RWPE2 (cell line): ENCODE measurements around the gene UQCRFS1.

Experiments
- ATAC-seq: fragments of 200-7000 bp; cut with Tn5 transposase; 3 replicates; pipeline ENCODE4 v1.9.1; 2021; ENCODE audit warnings: low read depth
- DNase-seq: peaks from one replicate; pipeline ENCODE4 v3.0.0-alpha.2; 2020; ENCODE audit warnings: low spot score
- H3K27ac ChIP-seq: fragments of 450-650 bp; 2 replicates; pipeline ENCODE4 v1.5.1; 2017; ENCODE audit warnings: mild to moderate bottlenecking; ENCODE audit not compliant: poor library complexity, severe bottlenecking
- H3K27me3 ChIP-seq: fragments of 250-450 bp; sonication (Bioruptor Pico); 2 replicates; pipeline ENCODE4 v1.5.1; 2021; ENCODE audit warnings: mild to moderate bottlenecking, moderate library complexity; ENCODE audit not compliant: insufficient read depth, poor library complexity, severe bottlenecking
- H3K36me3 ChIP-seq: fragments of 250-450 bp; sonication (Bioruptor Pico); 2 replicates; pipeline ENCODE4 v1.5.1; 2020; ENCODE audit warnings: low read depth, mild to moderate bottlenecking, moderate library complexity
- H3K4me1 ChIP-seq: fragments of 250-450 bp; sonication (Bioruptor Pico); 2 replicates; pipeline ENCODE4 v1.5.1; 2021; ENCODE audit warnings: mild to moderate bottlenecking, moderate library complexity; ENCODE audit not compliant: insufficient read depth, poor library complexity, severe bottlenecking
- H3K4me3 ChIP-seq: fragments of 250-450 bp; sonication (Bioruptor Pico); 2 replicates; pipeline ENCODE4 v1.5.1; 2021; ENCODE audit warnings: mild to moderate bottlenecking, moderate library complexity; ENCODE audit not compliant: severe bottlenecking
- H3K9me3 ChIP-seq: fragments of 250-450 bp; sonication (Bioruptor Pico); 2 replicates; pipeline ENCODE4 v1.5.1; 2021; ENCODE audit warnings: mild to moderate bottlenecking, moderate library complexity; ENCODE audit not compliant: severe bottlenecking
- CTCF ChIP-seq: fragments of 450-650 bp; IDR thresholded peaks from one replicate; pipeline ENCODE4 v1.5.1; 2017; ENCODE audit warnings: mild to moderate bottlenecking, moderate library complexity; ENCODE audit not compliant: poor library complexity, severe bottlenecking

Gene UQCRFS1

DNA sequence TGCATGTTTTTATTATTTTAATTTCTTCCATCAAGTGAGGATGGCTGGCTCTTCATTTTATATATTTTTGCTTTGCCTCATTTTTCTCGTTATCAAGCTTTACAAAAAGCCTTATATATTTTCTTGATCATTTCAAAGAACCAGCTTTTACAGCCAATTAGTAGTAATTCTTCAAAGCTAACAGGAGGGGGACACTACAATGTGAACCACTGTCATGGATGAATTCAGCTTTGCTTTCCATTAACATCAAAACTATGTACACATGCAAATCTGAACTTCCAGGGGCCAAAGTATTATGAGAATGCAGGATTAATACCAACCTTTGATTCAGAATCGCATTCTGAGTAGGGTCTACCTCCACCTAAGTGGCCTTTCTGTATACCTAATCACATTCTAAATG lies 11.1 kb downstream of the UQCRFS1 start:
- DNase-seq (no peak), ATAC-seq (no peak)
- H3K4me1 ChIP-seq, result no peaks in the 10 kb centered on the region
- no peaks in the 10 kb centered on the region for H3K27me3 ChIP-seq
- H3K27ac ChIP-seq, result no peak overlapping the region
- no peaks in the 10 kb centered on the region for H3K9me3 ChIP-seq
- no peak overlapping the region for H3K4me3 ChIP-seq
- TF ChIP-seq CTCF, result no peak
- peaks cover 8% of the 10 kb centered on the region for H3K36me3 ChIP-seq

DNA sequence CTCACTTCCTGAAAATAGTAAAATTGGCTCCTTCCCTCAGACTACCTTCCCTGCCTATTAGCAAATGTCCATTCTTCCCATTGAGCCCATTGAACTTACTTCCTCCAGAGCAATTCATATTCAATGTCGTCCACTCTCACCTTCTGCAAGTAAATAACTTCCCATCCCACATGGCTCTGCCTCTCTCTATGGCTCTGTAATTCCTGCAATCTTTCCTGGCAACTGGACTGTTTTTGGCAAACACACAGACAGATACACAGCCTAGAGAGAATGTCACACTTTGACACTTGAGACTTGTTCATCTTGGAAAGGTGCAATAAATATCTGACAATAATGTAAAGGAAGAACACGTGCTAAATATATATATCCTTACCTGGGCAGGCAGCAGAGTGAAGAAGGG lies 18.3 kb downstream of the UQCRFS1 start:
- no peak for DNase-seq
- no peak for ATAC-seq
- TF ChIP-seq CTCF, result no peak
- H3K27me3 ChIP-seq, result no peaks in the 10 kb centered on the region
- no peaks in the 10 kb centered on the region for H3K36me3 ChIP-seq
- H3K27ac ChIP-seq, result no peak overlapping the region
- no peak overlapping the region for H3K4me3 ChIP-seq
- no peaks in the 10 kb centered on the region for H3K9me3 ChIP-seq
- no peaks in the 10 kb centered on the region for H3K4me1 ChIP-seq

DNA sequence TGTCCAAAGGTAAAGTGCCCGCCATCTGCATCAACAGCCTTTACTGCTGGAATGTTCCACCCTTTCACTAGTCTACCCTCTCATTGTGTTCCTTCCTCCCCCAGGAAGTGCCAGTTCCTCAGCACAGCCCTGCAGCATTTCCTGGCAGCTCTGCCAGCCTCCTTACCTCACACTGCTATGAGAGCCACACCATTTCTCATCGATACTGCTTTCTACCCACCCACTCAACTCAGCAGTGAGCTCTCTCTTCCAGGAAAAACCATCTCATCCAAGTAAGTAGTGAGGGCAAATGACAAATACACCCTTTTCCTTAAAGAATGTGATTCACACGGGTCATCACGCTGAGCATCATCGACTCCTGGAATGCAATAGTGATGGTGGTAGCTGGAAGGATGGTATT lies 19.8 kb downstream of the UQCRFS1 start:
- ATAC-seq (no peak), DNase-seq (no peak)
- Histone ChIP-seq H3K36me3 (no peaks in the 10 kb centered on the region), H3K4me3 (no peak overlapping the region), H3K4me1 (no peaks in the 10 kb centered on the region), H3K9me3 (no peaks in the 10 kb centered on the region), H3K27ac (no peak overlapping the region), H3K27me3 (no peaks in the 10 kb centered on the region)
- no peak for TF ChIP-seq CTCF

DNA sequence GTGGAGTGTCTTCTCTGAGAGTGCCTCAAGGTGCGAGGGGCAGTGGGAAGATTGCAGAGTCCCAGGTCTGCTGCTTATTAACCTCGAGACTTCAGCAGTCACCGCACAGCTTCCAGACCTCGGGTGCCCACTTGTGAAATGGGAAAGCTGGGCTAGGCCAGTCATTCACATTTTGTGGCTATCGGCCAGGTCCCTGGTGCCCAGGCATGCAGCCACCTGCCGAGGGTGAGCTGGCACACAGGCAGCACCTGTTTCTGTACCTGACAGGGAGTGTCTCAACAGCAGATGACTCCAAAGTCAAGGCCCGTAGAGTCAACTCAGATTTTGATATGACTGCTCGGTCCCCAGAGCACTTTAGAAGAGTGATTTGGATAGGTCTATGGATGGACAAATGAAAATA lies 21.9 kb downstream of the UQCRFS1 start:
- no peaks in the 10 kb centered on the region for H3K27me3 ChIP-seq
- H3K4me1 ChIP-seq, result no peaks in the 10 kb centered on the region
- H3K9me3 ChIP-seq, result no peaks in the 10 kb centered on the region
- no peaks in the 10 kb centered on the region for H3K36me3 ChIP-seq
- H3K27ac ChIP-seq, result no peak overlapping the region
- no peak overlapping the region for H3K4me3 ChIP-seq
- DNase-seq (no peak), ATAC-seq (no peak)
- TF ChIP-seq CTCF, result no peak

- H3K36me3 ChIP-seq, result no peaks in the 10 kb centered on the region
- H3K4me1 ChIP-seq, result no peaks in the 10 kb centered on the region
- no peak overlapping the region for H3K4me3 ChIP-seq
- no peak overlapping the region for H3K27ac ChIP-seq
- no peak for TF ChIP-seq CTCF
- H3K9me3 ChIP-seq, result no peaks in the 10 kb centered on the region
- ATAC-seq (no peak), DNase-seq (no peak)
- H3K27me3 ChIP-seq, result no peaks in the 10 kb centered on the region
These were observed 24.0 kb downstream of the UQCRFS1 start for GRCh38 chr19:29189033-29189360.
